Suprapubic skin (tissue), 4 donors: ENCODE data around the gene PTPRD. TPM values are rescaled to one million over a fixed set of nuclear protein-coding genes. Genes with fewer than 3 reads are reported as not detected.

ENCODE experiments used
- DNase-seq, 2 donors: peaks; one replicate each; pipeline ENCODE4 v3.0.0-alpha.2; 2019; ENCODE audit warnings: low spot score in 2 of 2
- H3K27ac ChIP-seq: fragments of 200-600 bp; sonication (generic); one replicate; pipeline ENCODE4 v1.5.1; 2019
- H3K27me3 ChIP-seq: fragments of 200-600 bp; sonication (generic); one replicate; pipeline ENCODE4 v1.5.1; 2019
- H3K36me3 ChIP-seq: fragments of 200-600 bp; sonication (generic); one replicate; pipeline ENCODE4 v1.5.1; 2019
- H3K4me1 ChIP-seq: fragments of 200-600 bp; sonication (generic); one replicate; pipeline ENCODE4 v1.5.1; 2019
- H3K4me3 ChIP-seq: fragments of 200-600 bp; sonication (generic); one replicate; pipeline ENCODE4 v1.5.1; 2019; ENCODE audit warnings: mild to moderate bottlenecking
- H3K9me3 ChIP-seq: fragments of 200-600 bp; sonication (generic); one replicate; pipeline ENCODE4 v1.5.1; 2019
- EP300 ChIP-seq: sonication (generic); formaldehyde crosslinking; IDR thresholded peaks from one replicate; pipeline ENCODE4 v1.6.1; 2017; ENCODE audit warnings: antibody characterized with exemption
- POLR2A ChIP-seq, 2 donors: fragments of 450-650 bp; IDR thresholded peaks; one replicate each; pipeline ENCODE4 v1.6.1; 2017; ENCODE audit warnings: antibody characterized with exemption in 2 of 2, mild to moderate bottlenecking in 2 of 2, moderate library complexity in 2 of 2
- POLR2AphosphoS5 ChIP-seq, 3 donors: sonication (generic); formaldehyde crosslinking; IDR thresholded peaks; one replicate each; pipeline ENCODE4 v1.6.1; 2017; ENCODE audit warnings: antibody characterized with exemption in 3 of 3
- WGBS: methylation state at CpG from one replicate; pipeline ENCODE4 v1.1.5; 2018; 5-methylcytosine and 5-hydroxymethylcytosine counted together
- total RNA-seq, 4 donors: library from RNA; depleted of rRNA; stranded (reverse); fragments of >200 nt; gene quantifications; one replicate each; pipeline ENCODE4 v1.1.0, GENCODE V29; 2016
- TF ChIP-seq, protein P1 (sequence below), 2 donors: fragments of 200-600 bp in 1 of 2; fragments of 450-650 bp in 1 of 2; sonication (generic) in 1 of 2; IDR thresholded peaks; one replicate each; pipeline ENCODE4 v1.5.1; 2016 to 2019; ENCODE audit warnings: antibody characterized with exemption in 2 of 2, mild to moderate bottlenecking in 1 of 2, moderate library complexity in 1 of 2

The PTPRD gene
- total RNA-seq, 4 donors from 2014 or later, result 0.49 to 3.3 (median 2.5) TPM

DNA sequence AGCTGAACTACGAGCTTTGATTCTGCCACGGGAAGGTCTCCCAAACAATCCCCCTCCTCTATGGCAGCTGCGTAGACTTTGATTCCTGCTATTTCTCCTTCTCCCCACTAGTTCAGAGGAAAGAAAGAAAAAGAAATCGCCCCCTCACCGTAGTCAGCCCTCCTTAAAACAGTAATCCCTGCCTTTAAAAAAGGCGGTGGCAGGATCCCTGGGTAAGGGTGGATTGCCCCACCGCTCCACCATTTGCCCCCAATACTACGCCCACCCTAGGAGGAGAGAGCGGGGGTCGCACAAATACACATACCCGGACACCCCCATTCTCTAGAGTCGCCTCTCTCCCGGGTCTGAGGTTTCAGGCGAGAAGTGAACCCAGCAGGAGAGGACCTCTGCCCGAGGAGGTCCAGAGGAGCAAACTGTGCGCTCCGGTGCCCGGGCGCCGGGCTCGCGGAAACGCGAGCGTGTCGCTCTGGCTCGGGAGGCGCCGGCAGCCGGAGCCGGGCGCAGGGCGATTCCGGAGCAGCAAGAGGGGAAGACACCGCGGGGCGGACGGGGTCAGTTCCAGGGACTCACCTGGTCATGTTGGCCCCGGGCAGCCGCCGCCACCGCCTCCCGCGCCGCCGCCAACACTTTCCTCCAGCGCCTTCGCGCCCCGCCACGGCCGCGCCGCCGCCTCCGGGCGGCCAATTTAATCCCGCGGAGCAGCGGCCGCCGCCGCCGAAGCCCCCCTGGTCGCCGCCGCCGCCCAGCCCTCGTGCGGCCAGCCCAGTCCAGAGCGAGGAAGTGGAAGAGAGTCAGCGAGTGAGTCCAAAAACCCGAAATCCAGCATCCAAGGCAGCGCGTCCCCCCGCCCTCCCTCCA, 1755.5 kb downstream of the PTPRD start:
- H3K27ac ChIP-seq, result no peak overlapping the region
- TF ChIP-seq POLR2AphosphoS5 (IDR thresholded peaks at IDR 0.05) (no peak), POLR2A (IDR thresholded peaks at IDR 0.05) (no peak), EP300 (no peak)
- TF ChIP-seq, protein P1, sequence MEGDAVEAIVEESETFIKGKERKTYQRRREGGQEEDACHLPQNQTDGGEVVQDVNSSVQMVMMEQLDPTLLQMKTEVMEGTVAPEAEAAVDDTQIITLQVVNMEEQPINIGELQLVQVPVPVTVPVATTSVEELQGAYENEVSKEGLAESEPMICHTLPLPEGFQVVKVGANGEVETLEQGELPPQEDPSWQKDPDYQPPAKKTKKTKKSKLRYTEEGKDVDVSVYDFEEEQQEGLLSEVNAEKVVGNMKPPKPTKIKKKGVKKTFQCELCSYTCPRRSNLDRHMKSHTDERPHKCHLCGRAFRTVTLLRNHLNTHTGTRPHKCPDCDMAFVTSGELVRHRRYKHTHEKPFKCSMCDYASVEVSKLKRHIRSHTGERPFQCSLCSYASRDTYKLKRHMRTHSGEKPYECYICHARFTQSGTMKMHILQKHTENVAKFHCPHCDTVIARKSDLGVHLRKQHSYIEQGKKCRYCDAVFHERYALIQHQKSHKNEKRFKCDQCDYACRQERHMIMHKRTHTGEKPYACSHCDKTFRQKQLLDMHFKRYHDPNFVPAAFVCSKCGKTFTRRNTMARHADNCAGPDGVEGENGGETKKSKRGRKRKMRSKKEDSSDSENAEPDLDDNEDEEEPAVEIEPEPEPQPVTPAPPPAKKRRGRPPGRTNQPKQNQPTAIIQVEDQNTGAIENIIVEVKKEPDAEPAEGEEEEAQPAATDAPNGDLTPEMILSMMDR (IDR thresholded peaks at IDR 0.05), result no peak
- no peak for DNase-seq
- peak overlapping the region; percentile 54 for H3K4me3 ChIP-seq
- H3K4me1 ChIP-seq, result peaks cover 22% of the 10 kb centered on the region
- H3K36me3 ChIP-seq, result no peaks in the 10 kb centered on the region
- H3K9me3 ChIP-seq, result no peaks in the 10 kb centered on the region
- H3K27me3 ChIP-seq, result peaks cover 63% of the 10 kb centered on the region
- 2% methylated on average over 43 of the region's 76 CpGs for WGBS

DNA sequence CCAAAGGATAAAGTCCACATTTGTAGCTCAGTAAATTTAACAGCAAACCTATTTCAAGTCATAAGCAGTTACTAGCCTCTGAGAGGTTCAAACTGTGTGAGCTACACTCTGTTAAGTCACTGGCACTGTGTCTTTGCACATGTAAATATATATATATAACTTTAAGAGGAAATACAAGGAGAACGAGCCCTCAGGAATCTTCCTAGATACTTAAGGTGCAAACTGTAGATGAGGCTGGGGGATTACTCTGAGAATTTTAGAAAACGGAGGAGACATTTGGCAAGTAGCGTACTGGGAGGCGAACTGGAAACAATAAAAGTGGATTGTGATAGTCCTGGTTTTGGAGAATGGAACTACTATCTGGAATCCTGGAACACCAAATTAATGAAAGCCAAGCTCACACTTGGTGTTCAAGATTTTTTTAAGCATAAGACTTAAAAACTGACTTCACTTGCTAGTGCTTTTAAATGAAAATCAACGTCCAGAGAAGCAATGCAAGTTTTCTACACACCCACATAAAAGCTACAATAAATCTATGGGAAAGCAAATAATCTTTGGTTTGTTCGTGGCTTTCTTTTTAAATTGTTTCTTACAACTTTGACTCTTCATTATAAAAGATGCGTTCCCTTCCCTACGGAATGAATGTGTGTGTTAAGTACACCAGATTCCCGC, 1756.3 kb downstream of the PTPRD start:
- Histone ChIP-seq H3K4me1 (peaks cover 22% of the 10 kb centered on the region), H3K27me3 (peaks cover 63% of the 10 kb centered on the region)
- WGBS, result 30% methylated on average over 9 of the region's 9 CpGs

DNA sequence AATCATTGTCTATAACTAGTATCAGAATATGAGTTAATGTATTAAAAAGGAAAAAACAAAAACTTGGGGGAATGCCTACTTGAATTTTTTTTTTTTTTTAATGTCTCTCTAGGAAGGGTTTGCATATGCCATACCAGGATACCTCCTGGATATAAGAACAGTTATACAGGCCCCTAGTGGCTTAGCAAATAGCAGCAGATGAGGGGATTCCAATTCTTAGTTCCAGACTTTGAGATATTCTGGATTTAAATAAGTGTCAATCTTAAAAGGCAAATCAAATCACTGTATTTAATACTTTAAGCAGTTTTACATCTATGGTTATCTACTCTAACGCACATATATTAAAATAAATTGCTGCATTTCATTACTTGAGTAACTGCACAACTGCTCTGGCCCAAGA, 1757.8 kb downstream of the PTPRD start:
- H3K9me3 ChIP-seq, result no peaks in the 10 kb centered on the region
- DNase-seq, result no peak
- WGBS, result 91% methylated on average over 1 of the region's 1 CpG
- H3K36me3 ChIP-seq, result no peaks in the 10 kb centered on the region
- peaks cover 63% of the 10 kb centered on the region for H3K27me3 ChIP-seq
- TF ChIP-seq POLR2AphosphoS5 (IDR thresholded peaks at IDR 0.05) (no peak), POLR2A (IDR thresholded peaks at IDR 0.05) (no peak), EP300 (no peak)
- TF ChIP-seq, protein P1 (IDR thresholded peaks at IDR 0.05), result no peak
- H3K27ac ChIP-seq, result no peak overlapping the region
- no peak overlapping the region for H3K4me3 ChIP-seq
- H3K4me1 ChIP-seq, result peaks cover 22% of the 10 kb centered on the region

More for the DNA sequence above, 1756.3 kb downstream of the PTPRD start:
- no peak for DNase-seq
- TF ChIP-seq, protein P1 (IDR thresholded peaks at IDR 0.05), result no peak
- no peaks in the 10 kb centered on the region for H3K9me3 ChIP-seq
- H3K27ac ChIP-seq, result no peak overlapping the region
- peak overlapping the region; percentile 54 for H3K4me3 ChIP-seq
- no peaks in the 10 kb centered on the region for H3K36me3 ChIP-seq

DNA sequence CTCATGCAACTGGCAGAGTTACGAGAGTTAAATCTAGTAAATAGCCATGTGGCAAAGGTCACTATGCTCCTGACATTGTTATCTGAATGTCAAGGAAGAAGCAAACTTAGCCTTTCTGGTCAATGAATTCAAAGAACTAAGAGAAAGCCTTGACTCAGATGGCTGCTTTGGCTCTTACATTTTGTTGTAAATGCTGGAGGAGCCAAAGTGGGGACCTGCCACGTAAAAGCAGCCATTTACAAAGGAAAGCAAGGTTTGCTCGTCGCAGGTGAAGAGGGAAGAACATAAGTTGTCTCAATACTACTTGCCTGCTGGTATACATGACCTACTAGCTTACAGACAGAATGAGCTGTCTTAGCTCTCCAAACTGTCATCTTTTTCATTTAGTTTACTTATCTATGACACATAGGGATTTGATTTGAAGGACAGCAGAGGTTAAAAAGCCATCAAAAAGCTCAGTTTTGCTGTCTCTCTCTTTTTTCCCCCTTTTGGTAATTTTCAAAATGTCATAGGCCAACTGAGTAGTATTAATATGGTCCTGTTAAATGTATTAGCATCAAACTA, 1760.4 kb downstream of the PTPRD start:
- TF ChIP-seq, protein P1 (IDR thresholded peaks at IDR 0.05), result no peak
- TF ChIP-seq POLR2A (IDR thresholded peaks at IDR 0.05) (no peak), POLR2AphosphoS5 (IDR thresholded peaks at IDR 0.05) (no peak), EP300 (no peak)
- DNase-seq, result no peak
- no peaks in the 10 kb centered on the region for H3K9me3 ChIP-seq
- no peak overlapping the region for H3K4me3 ChIP-seq
- H3K36me3 ChIP-seq, result no peaks in the 10 kb centered on the region
- peaks cover 9% of the 10 kb centered on the region for H3K4me1 ChIP-seq
- peaks cover 45% of the 10 kb centered on the region for H3K27me3 ChIP-seq
- no peak overlapping the region for H3K27ac ChIP-seq
- WGBS, result 91% methylated on average over 4 of the region's 4 CpGs

DNA sequence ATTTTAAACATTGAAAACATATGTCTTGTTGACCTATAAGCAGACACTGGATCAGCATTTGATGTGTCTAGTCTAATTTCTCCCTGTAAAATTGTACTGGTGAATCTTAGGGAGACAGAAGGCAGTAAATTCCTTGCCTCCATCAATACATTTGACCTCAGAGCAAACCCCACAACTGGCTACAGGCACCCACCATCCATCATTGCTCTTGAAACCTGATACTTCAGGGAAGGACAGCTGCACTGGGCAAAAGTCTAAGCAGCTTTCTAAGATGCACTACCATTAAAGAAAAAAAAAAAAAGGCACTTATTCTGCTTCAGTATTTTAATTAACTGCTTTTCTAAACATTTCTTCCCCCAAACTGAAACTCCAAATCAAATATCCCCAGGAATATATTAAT, 1761.9 kb downstream of the PTPRD start:
- Histone ChIP-seq H3K36me3 (no peaks in the 10 kb centered on the region), H3K9me3 (no peaks in the 10 kb centered on the region), H3K4me3 (no peak overlapping the region), H3K27ac (no peak overlapping the region), H3K27me3 (peaks cover 30% of the 10 kb centered on the region), H3K4me1 (no peaks in the 10 kb centered on the region)
- TF ChIP-seq POLR2A (IDR thresholded peaks at IDR 0.05) (no peak), POLR2AphosphoS5 (IDR thresholded peaks at IDR 0.05) (no peak), EP300 (no peak)
- TF ChIP-seq, protein P1 (IDR thresholded peaks at IDR 0.05), result no peak
- DNase-seq, result no peak
